Upper lobe of left lung (tissue), 4 donors: Measurements from ENCODE around the gene R3HDM1.
"Not testable (repeated sequence)": the region's sequence is repeated elsewhere in the genome, so short reads cannot be mapped to it uniquely, and the experiment has no call there.

ENCODE experiments used
- CTCF ChIP-seq, 6 experiments: fragments of 450-650 bp in 4 of 6; fragments of 200-600 bp in 2 of 6; sonication (generic) in 2 of 6; IDR thresholded peaks; one replicate each; pipeline ENCODE4 v1.5.1; 2016 to 2019; ENCODE audit warnings: antibody characterized with exemption in 6 of 6
- EP300 ChIP-seq, 4 donors: sonication (generic); formaldehyde crosslinking; IDR thresholded peaks; one replicate each; pipeline ENCODE4 v1.5.1; 2017; ENCODE audit warnings: antibody characterized with exemption in 4 of 4, control low read depth in 2 of 4

- not testable (repeated sequence) for TF ChIP-seq CTCF, EP300 (IDR thresholded peaks at IDR 0.05)
Measured at GRCh38 chr2:135654239-135654638, 123.0 kb downstream of the R3HDM1 start.
